ENCODE measurements around the gene EYS.

GRCh38 chr6:63968650-63969049 is 1738.4 kb downstream of the EYS start:
- TF ChIP-seq, protein P1, sequence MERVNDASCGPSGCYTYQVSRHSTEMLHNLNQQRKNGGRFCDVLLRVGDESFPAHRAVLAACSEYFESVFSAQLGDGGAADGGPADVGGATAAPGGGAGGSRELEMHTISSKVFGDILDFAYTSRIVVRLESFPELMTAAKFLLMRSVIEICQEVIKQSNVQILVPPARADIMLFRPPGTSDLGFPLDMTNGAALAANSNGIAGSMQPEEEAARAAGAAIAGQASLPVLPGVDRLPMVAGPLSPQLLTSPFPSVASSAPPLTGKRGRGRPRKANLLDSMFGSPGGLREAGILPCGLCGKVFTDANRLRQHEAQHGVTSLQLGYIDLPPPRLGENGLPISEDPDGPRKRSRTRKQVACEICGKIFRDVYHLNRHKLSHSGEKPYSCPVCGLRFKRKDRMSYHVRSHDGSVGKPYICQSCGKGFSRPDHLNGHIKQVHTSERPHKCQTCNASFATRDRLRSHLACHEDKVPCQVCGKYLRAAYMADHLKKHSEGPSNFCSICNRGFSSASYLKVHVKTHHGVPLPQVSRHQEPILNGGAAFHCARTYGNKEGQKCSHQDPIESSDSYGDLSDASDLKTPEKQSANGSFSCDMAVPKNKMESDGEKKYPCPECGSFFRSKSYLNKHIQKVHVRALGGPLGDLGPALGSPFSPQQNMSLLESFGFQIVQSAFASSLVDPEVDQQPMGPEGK (CRISPR knock-in tag; IDR thresholded peaks at IDR 0.05; ENCODE audit: borderline replicate concordance) = no peak
- TF ChIP-seq RARB (CRISPR knock-in tag; IDR thresholded peaks at IDR 0.05) = no peak
- no peak for TF ChIP-seq ZFP3 (CRISPR knock-in tag; IDR thresholded peaks at IDR 0.05)
- no peak for TF ChIP-seq ZNF565 (CRISPR knock-in tag; conservative IDR thresholded peaks at IDR 0.05; ENCODE audit: low read depth)
- no peak for TF ChIP-seq CREB5 (CRISPR knock-in tag; IDR thresholded peaks at IDR 0.05; ENCODE audit: low read depth)

Measured in SK-N-SH treated with all-trans-retinoic acid at 6 μM for 48 hours (cell line).